Panc1 (cell line): ENCODE results near the gene EIF2S3. TPM values are rescaled to one million over a fixed set of nuclear protein-coding genes. Genes with fewer than 3 reads are reported as not detected.

Source experiments
- ATAC-seq: fragments of 200-7000 bp; cut with Tn5 transposase; 2 replicates; pipeline ENCODE4 v1.9.1; 2020; ENCODE audit warnings: mild to moderate bottlenecking, moderate library complexity
- Bru-seq: library from RNA; stranded (reverse); fragments of 400-500 nt; gene quantifications from one replicate; lab custom pipeline; 2021; lab: Mats Ljungman, UMichigan
- BruChase-seq, 2 experiments: library from RNA; stranded (reverse); fragments of 400-500 nt; gene quantifications; one replicate each; lab custom pipeline; 2021; lab: Mats Ljungman, UMichigan
- BruUV-seq: library from RNA; stranded (reverse); fragments of 400-500 nt; replicated peaks from 2 replicates; lab custom pipeline; 2021; lab: Mats Ljungman, UMichigan
- CTCF ChIA-PET: fragments of 300-600 bp; sonication (Branson Sonifier 250); formaldehyde crosslinking; loops from one replicate; lab custom pipeline; 2022; ENCODE audit warnings: antibody characterized with exemption; lab: Charles Lee
- POLR2A ChIA-PET: fragments of 300-600 bp; sonication (Branson Sonifier 250); formaldehyde crosslinking; loops from one replicate; lab custom pipeline; 2022; ENCODE audit warnings: antibody characterized with exemption; lab: Charles Lee
- DNase-seq: peaks from one replicate; pipeline ENCODE4 v3.0.0-alpha.2; 2010; ENCODE audit warnings: low read depth, low spot score
- H3K27ac ChIP-seq: 2 replicates; pipeline ENCODE4 v1.5.1; 2011; ENCODE audit warnings: mild to moderate bottlenecking, low read length, inconsistent platforms
- H3K27me3 ChIP-seq: fragments of 200-500 bp; sonication (Bioruptor generic); 2 replicates; pipeline ENCODE4 v1.6.0; 2014; ENCODE audit warnings: low read length, inconsistent platforms; ENCODE audit not compliant: control insufficient read depth, insufficient read depth
- H3K36me3 ChIP-seq: fragments of 200-500 bp; sonication (Bioruptor generic); 2 replicates; pipeline ENCODE4 v1.5.1; 2014; ENCODE audit warnings: inconsistent platforms, mild to moderate bottlenecking, low read length, moderate library complexity; ENCODE audit not compliant: control insufficient read depth, insufficient read depth
- H3K4me1 ChIP-seq: 2 replicates; pipeline ENCODE4 v1.5.1; 2011; ENCODE audit warnings: inconsistent platforms, mild to moderate bottlenecking, low read length, moderate library complexity; ENCODE audit not compliant: control insufficient read depth, insufficient read depth
- H3K4me3 ChIP-seq, 2 experiments: 2 replicates each; pipeline ENCODE4 v1.5.1; 2011 to 2012; ENCODE audit warnings: low read depth in 2 of 2, low read length in 2 of 2, mild to moderate bottlenecking in 2 of 2, inconsistent platforms in 1 of 2, moderate library complexity in 1 of 2
- H3K9me3 ChIP-seq: fragments of 200-500 bp; sonication (Bioruptor generic); 2 replicates; pipeline ENCODE4 v1.5.1; 2014; ENCODE audit warnings: low read depth, mild to moderate bottlenecking, inconsistent platforms, low read length, moderate library complexity; ENCODE audit not compliant: control insufficient read depth, insufficient read depth
- POLR2AphosphoS5 ChIP-seq: IDR thresholded peaks from 2 replicates; pipeline ENCODE4 v1.6.1; 2012; ENCODE audit warnings: mild to moderate bottlenecking, low read depth, low read length, moderate library complexity
- SIN3A ChIP-seq: IDR thresholded peaks from 2 replicates; pipeline ENCODE4 v1.6.1; 2012; ENCODE audit warnings: low read depth, mild to moderate bottlenecking, low read length, moderate library complexity, borderline replicate concordance; ENCODE audit not compliant: insufficient read depth
- TCF7L2 ChIP-seq: IDR thresholded peaks from 2 replicates; pipeline ENCODE4 v1.6.1; 2011; ENCODE audit warnings: mild to moderate bottlenecking, low read depth, low read length, inconsistent platforms
- in situ Hi-C: cut with HindIII; loops from 2 replicates; pipeline ENCODE4 v1.10.0; 2016; ENCODE audit warnings: low sequenced_read_pairs, low pct_unique_long_range_greater_than_20kb
- intact Hi-C: fragments of 100-400 bp; cut with micrococcal nuclease; formaldehyde crosslinking; loops from one replicate; pipeline ENCODE4 v1.10.0; 2022; ENCODE audit not compliant: unreplicated experiment
- long read RNA-seq: library from polyadenylated mRNA; unstranded; transcript quantifications from one replicate; pipeline ENCODE4 v2.0.0, GENCODE V29; 2021; ENCODE audit not compliant: unreplicated experiment
- polyA plus RNA-seq: library from polyadenylated mRNA; unstranded; fragments of >200 nt; gene quantifications from one replicate; pipeline ENCODE4 v1.2.1, GENCODE V29; 2012; ENCODE audit warnings: missing spikeins; ENCODE audit not compliant: insufficient read length
- total RNA-seq: library from RNA; stranded (reverse); gene quantifications from one replicate; pipeline ENCODE4 v1.2.1, GENCODE V29; 2021; ENCODE audit not compliant: unreplicated experiment
- TF ChIP-seq, protein P1 (sequence below): fragments of 450-650 bp; IDR thresholded peaks from 2 replicates; pipeline ENCODE4 v1.5.1; 2017; ENCODE audit warnings: mild to moderate bottlenecking
- TF ChIP-seq, protein P2 (sequence below), 2 experiments: IDR thresholded peaks; 2 replicates each; pipeline ENCODE4 v1.6.1; 2011 to 2012; ENCODE audit warnings: low read depth in 2 of 2, control low read depth in 1 of 2, low read length in 1 of 2, mild to moderate bottlenecking in 1 of 2, moderate library complexity in 1 of 2; ENCODE audit not compliant: insufficient read depth in 1 of 2

Gene EIF2S3
- total RNA-seq (154 TPM), Bru-seq, nascent RNA (percentile 95 among the genes with signal in this experiment), BruChase-seq, experiment 1, labeled RNA remaining after a 2-hour chase (percentile 98 among the genes with signal in this experiment), BruChase-seq, experiment 2, labeled RNA remaining after a 6-hour chase (percentile 99 among the genes with signal in this experiment)
- 161 TPM for polyA plus RNA-seq
- long read RNA-seq, transcript EIF2S3-201 (12 exons, 2,858 nt): major isoform, 313 of 353 reads
- long read RNA-seq, partial matches to known transcripts: 27 of 353 reads
- long read RNA-seq, other reads (novel, unspliced or antisense): 11 of 353 reads

DNA sequence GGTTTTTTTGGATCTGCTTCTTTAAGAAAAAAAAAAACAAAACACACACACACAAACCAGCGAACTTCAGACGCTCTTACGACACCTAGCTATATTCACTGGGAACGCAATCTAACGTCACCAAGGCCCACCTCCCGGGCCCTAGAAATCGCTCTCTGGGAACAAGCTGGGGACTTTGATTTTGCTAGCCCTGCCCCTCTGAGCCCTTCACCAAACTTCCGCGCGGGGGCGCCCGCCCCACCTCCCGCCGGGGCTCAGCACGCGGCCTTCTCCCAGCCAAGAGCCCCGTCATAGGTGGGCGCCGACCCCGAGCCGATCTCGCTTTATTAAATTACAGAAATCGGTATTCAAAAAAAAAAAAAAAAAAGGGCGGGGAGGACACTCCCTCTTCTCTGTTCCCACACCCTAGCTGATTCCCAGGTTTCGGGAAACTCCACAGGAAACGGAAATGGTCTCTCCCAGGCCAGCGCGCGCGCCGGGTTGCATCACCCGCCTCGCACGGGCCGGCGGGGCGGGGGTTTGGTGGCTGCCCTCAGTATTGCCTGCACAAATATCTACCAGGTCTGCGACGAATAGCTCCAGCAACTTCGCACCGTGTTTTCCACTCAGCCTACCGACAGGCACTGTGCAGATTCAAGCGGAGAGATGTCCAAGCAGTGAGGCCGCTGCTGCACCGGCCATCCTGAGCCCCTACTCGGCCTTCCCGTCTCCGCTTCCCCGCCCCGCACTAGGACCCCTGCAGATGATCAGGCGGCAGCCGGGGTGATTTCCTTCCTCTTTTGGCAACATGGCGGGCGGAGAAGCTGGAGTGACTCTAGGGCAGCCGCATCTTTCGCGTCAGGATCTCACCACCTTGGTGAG lies at the start of gene EIF2S3:
EIF2S3 (plus strand) TSS at position 775 of the 861 bp plus-strand sequence; CDS start at position 788, 13 bp downstream.
- peak; percentile 79 for DNase-seq
- H3K4me3 ChIP-seq: peak within 1 kb of the TSS in 1 of 2 experiments; percentile 47; a peak in 2 of 4 replicates
- BruUV-seq: TSS peak; percentile 93
- no peaks in the 10 kb centered on the region for H3K27me3 ChIP-seq
- no peaks in the 10 kb centered on the region for H3K4me1 ChIP-seq
- no peaks in the 10 kb centered on the region for H3K9me3 ChIP-seq
- POLR2A ChIA-PET: interaction anchor here (0.6 to 1.2 kb wide), 6 partner anchors 10 to 219 kb away, joined by 3 to 9 read pairs (median 4); partner anchors contain the start of gene KLHL15
- peak; percentile 95 for ATAC-seq
- peak within 1 kb of the TSS; percentile 79 for H3K27ac ChIP-seq
- CTCF ChIA-PET: interaction anchor here (0.6 to 0.7 kb wide), 5 partner anchors 29 to 401 kb away, joined by 3 to 9 read pairs (median 3); no protein-coding TSS in a partner anchor
- intact Hi-C loops (no loop called here), in situ Hi-C loops (no loop called here)
- TF ChIP-seq SIN3A (0 out of 2 replicates have a peak, but pooled peaks have one; percentile 41), POLR2AphosphoS5 (peak; percentile 75), TCF7L2 (no peak)
- TF ChIP-seq, protein P1, sequence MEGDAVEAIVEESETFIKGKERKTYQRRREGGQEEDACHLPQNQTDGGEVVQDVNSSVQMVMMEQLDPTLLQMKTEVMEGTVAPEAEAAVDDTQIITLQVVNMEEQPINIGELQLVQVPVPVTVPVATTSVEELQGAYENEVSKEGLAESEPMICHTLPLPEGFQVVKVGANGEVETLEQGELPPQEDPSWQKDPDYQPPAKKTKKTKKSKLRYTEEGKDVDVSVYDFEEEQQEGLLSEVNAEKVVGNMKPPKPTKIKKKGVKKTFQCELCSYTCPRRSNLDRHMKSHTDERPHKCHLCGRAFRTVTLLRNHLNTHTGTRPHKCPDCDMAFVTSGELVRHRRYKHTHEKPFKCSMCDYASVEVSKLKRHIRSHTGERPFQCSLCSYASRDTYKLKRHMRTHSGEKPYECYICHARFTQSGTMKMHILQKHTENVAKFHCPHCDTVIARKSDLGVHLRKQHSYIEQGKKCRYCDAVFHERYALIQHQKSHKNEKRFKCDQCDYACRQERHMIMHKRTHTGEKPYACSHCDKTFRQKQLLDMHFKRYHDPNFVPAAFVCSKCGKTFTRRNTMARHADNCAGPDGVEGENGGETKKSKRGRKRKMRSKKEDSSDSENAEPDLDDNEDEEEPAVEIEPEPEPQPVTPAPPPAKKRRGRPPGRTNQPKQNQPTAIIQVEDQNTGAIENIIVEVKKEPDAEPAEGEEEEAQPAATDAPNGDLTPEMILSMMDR: peak; percentile 84
- peaks cover 6% of the 10 kb centered on the region for H3K36me3 ChIP-seq

DNA sequence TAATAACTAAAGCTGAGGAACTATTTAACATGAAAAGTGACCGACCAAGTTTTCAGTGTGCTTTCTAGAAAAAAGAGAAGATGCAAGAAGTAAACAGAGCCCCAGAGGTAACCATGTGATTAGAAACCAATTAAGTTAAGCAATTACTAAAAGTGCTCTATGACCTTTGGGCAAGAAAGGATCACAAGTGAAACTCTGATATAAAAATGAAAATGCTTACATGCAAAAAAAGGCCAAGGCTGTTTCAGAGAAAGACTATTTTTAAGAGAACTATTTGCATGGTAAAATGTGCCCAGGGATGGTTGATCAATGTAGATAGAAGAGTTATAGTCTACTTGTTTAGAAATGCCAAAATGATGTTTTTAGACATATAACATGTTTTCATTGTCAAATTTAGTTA lies 49.7 kb upstream of the EIF2S3 start:
- Histone ChIP-seq H3K9me3 (no peaks in the 10 kb centered on the region), H3K27ac (no peak overlapping the region), H3K27me3 (no peaks in the 10 kb centered on the region), H3K36me3 (peaks cover 3% of the 10 kb centered on the region; the same call in 1 of the 2 replicates), H3K4me1 (no peaks in the 10 kb centered on the region), H3K4me3 (no peak overlapping the region)
- CTCF ChIA-PET: no interaction called here
- intact Hi-C loops: no loop called here
- DNase-seq (no peak), ATAC-seq (no peak)
- TF ChIP-seq, protein P2, sequence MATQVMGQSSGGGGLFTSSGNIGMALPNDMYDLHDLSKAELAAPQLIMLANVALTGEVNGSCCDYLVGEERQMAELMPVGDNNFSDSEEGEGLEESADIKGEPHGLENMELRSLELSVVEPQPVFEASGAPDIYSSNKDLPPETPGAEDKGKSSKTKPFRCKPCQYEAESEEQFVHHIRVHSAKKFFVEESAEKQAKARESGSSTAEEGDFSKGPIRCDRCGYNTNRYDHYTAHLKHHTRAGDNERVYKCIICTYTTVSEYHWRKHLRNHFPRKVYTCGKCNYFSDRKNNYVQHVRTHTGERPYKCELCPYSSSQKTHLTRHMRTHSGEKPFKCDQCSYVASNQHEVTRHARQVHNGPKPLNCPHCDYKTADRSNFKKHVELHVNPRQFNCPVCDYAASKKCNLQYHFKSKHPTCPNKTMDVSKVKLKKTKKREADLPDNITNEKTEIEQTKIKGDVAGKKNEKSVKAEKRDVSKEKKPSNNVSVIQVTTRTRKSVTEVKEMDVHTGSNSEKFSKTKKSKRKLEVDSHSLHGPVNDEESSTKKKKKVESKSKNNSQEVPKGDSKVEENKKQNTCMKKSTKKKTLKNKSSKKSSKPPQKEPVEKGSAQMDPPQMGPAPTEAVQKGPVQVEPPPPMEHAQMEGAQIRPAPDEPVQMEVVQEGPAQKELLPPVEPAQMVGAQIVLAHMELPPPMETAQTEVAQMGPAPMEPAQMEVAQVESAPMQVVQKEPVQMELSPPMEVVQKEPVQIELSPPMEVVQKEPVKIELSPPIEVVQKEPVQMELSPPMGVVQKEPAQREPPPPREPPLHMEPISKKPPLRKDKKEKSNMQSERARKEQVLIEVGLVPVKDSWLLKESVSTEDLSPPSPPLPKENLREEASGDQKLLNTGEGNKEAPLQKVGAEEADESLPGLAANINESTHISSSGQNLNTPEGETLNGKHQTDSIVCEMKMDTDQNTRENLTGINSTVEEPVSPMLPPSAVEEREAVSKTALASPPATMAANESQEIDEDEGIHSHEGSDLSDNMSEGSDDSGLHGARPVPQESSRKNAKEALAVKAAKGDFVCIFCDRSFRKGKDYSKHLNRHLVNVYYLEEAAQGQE (IDR thresholded peaks at IDR 0.05; ENCODE audit: insufficient read depth in 1 of 2, low read depth in 2 of 2, low read length in 1 of 2): no peak
- TF ChIP-seq, protein P1: no peak
- TF ChIP-seq TCF7L2 (no peak), SIN3A (no peak), POLR2AphosphoS5 (no peak)
- POLR2A ChIA-PET: no interaction called here
- in situ Hi-C loops: no loop called here
- BruUV-seq: no TSS peak
